Neural progenitor cell (in vitro differentiated cells): ENCODE measurements around the gene DLG2.

Experiments
- EZH2 ChIP-seq: fragments of 200-600 bp; sonication (generic); IDR thresholded peaks from 2 replicates; pipeline ENCODE4 v1.6.1; 2017; ENCODE audit warnings: antibody characterized with exemption, mild to moderate bottlenecking, moderate library complexity
- TF ChIP-seq, protein P1 (sequence below): fragments of 200-600 bp; sonication (generic); IDR thresholded peaks from 2 replicates; pipeline ENCODE4 v1.5.1; 2017; ENCODE audit warnings: antibody characterized with exemption, mild to moderate bottlenecking

DNA sequence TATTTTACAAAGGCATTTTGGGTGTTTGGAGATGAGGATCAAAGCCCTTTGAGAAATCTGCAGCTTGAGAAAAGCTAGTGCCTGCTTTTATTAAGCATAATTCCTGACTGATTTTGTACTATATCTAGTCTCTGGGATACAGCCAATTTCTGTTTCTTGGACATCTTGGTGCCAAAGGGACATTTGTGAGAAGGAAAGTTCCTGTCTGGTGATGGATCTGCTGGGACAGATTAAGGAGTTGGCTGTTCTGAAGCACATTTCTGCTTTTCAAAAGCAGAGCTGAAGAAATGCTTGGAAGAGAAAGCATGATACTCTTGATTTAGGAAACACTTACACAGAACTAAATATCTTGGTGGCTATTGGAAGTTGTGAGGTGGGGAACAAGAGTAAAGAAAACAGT lies 2086.4 kb downstream of the DLG2 start:
- TF ChIP-seq, protein P1, sequence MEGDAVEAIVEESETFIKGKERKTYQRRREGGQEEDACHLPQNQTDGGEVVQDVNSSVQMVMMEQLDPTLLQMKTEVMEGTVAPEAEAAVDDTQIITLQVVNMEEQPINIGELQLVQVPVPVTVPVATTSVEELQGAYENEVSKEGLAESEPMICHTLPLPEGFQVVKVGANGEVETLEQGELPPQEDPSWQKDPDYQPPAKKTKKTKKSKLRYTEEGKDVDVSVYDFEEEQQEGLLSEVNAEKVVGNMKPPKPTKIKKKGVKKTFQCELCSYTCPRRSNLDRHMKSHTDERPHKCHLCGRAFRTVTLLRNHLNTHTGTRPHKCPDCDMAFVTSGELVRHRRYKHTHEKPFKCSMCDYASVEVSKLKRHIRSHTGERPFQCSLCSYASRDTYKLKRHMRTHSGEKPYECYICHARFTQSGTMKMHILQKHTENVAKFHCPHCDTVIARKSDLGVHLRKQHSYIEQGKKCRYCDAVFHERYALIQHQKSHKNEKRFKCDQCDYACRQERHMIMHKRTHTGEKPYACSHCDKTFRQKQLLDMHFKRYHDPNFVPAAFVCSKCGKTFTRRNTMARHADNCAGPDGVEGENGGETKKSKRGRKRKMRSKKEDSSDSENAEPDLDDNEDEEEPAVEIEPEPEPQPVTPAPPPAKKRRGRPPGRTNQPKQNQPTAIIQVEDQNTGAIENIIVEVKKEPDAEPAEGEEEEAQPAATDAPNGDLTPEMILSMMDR = no peak
- TF ChIP-seq EZH2 = no peak
